HCT116 (cell line): Measurements from ENCODE around the gene RPL34. TPM values are rescaled to one million over a fixed set of nuclear protein-coding genes. Genes with fewer than 3 reads are reported as not detected.

Experiments
- ATAC-seq: fragments of 200-7000 bp; cut with Tn5 transposase; 2 replicates; pipeline ENCODE4 v1.9.1; 2020; ENCODE audit warnings: mild to moderate bottlenecking, moderate library complexity
- BruUV-seq: library from RNA; stranded (reverse); fragments of 400-500 nt; replicated peaks from 2 replicates; lab custom pipeline; 2021; lab: Mats Ljungman, UMichigan
- CTCF ChIA-PET: fragments of 300-600 bp; sonication (Branson Sonifier 250); formaldehyde crosslinking; loops from one replicate; lab custom pipeline; 2021; ENCODE audit warnings: antibody characterized with exemption; lab: Charles Lee
- POLR2A ChIA-PET: fragments of 300-600, 350-600 bp; sonication (Branson Sonifier 250); formaldehyde crosslinking; loops from one replicate; lab custom pipeline; 2021; ENCODE audit warnings: antibody characterized with exemption; lab: Charles Lee
- RAD21 ChIA-PET, 2 experiments: fragments of 300-600 bp; sonication (Branson Sonifier 250); formaldehyde crosslinking; loops; one replicate each; lab custom pipeline; 2023; ENCODE audit warnings: low total read pairs in 2 of 2; ENCODE audit not compliant: uncharacterized antibody in 2 of 2, unreplicated experiment in 2 of 2, low non-redundant PET in 1 of 2; lab: Charles Lee
- DNase-seq: peaks from one replicate; pipeline ENCODE4 v3.0.0-alpha.2; 2010; ENCODE audit warnings: low read depth, low spot score
- H2AFZ ChIP-seq: fragments of 200-600 bp; shearing (Covaris generic), sonication (generic); 2 replicates; pipeline ENCODE4 v1.6.1; 2017; ENCODE audit warnings: low read depth, mixed run types, mixed read lengths, antibody characterized with exemption, low read length; ENCODE audit not compliant: poor library complexity, severe bottlenecking
- H3K27ac ChIP-seq: 2 replicates; pipeline ENCODE4 v1.5.1; 2012; ENCODE audit warnings: low read depth, low read length
- H3K27me3 ChIP-seq: fragments of 200-600 bp; sonication (generic); 2 replicates; pipeline ENCODE4 v1.6.1; 2016; ENCODE audit warnings: mixed run types, low read length, mixed read lengths; ENCODE audit not compliant: insufficient read depth
- H3K36me3 ChIP-seq, 2 experiments: fragments of 200-500 bp in 1 of 2; fragments of 200-600 bp in 1 of 2; sonication (Bioruptor generic) in 1 of 2; sonication (generic) in 1 of 2; 2 replicates each; pipeline versions ENCODE4 v1.5.1 to v1.6.1; 2014 to 2016; ENCODE audit warnings: low read length in 2 of 2, inconsistent platforms in 1 of 2, mixed read lengths in 1 of 2, mixed run types in 1 of 2; ENCODE audit not compliant: insufficient read depth in 2 of 2, control insufficient read depth in 1 of 2
- H3K4me1 ChIP-seq, 2 experiments: fragments of 200-600 bp in 1 of 2; sonication (generic) in 1 of 2; 2 replicates each; pipeline versions ENCODE4 v1.5.1 to v1.6.1; 2012 to 2017; ENCODE audit warnings: low read length in 2 of 2, inconsistent platforms in 1 of 2, mild to moderate bottlenecking in 1 of 2, mixed read lengths in 1 of 2, mixed run types in 1 of 2, moderate library complexity in 1 of 2; ENCODE audit not compliant: insufficient read depth in 2 of 2, control insufficient read depth in 1 of 2
- H3K4me2 ChIP-seq: fragments of 200-600 bp; sonication (generic); 2 replicates; pipeline ENCODE4 v1.6.1; 2017; ENCODE audit warnings: mixed run types, low read length, mixed read lengths
- H3K4me3 ChIP-seq, 2 experiments: fragments of 200-600 bp in 1 of 2; sonication (generic) in 1 of 2; replicated peaks in 1 of 2; 2 replicates each; pipeline ENCODE4 v1.5.1; 2011 to 2016; ENCODE audit warnings: low read length in 2 of 2, control low read depth in 1 of 2, low read depth in 1 of 2, mild to moderate bottlenecking in 1 of 2, mixed read lengths in 1 of 2, mixed run types in 1 of 2
- H3K79me2 ChIP-seq: fragments of 200-600 bp; sonication (generic); 2 replicates; pipeline ENCODE4 v1.6.1; 2017; ENCODE audit warnings: mild to moderate bottlenecking, mixed run types, low read length, moderate library complexity, mixed read lengths; ENCODE audit not compliant: insufficient read depth
- H3K9ac ChIP-seq: fragments of 200-600 bp; sonication (generic); 2 replicates; pipeline ENCODE4 v1.6.1; 2016; ENCODE audit warnings: low read length, mixed read lengths
- H3K9me2 ChIP-seq: fragments of 200-600 bp; sonication (generic), shearing (Covaris generic); 2 replicates; pipeline ENCODE4 v1.6.1; 2017; ENCODE audit warnings: mixed run types, mild to moderate bottlenecking, moderate library complexity; ENCODE audit not compliant: insufficient read depth
- H3K9me3 ChIP-seq, 2 experiments: fragments of 200-500 bp in 1 of 2; fragments of 200-600 bp in 1 of 2; sonication (Bioruptor generic) in 1 of 2; sonication (generic) in 1 of 2; 2 replicates each; pipeline ENCODE4 v1.6.1; 2014 to 2017; ENCODE audit warnings: low read length in 2 of 2, mixed read lengths in 2 of 2, inconsistent platforms in 1 of 2, low read depth in 1 of 2, mild to moderate bottlenecking in 1 of 2, mixed run types in 1 of 2, moderate library complexity in 1 of 2; ENCODE audit not compliant: control insufficient read depth in 1 of 2, insufficient read depth in 1 of 2
- H4K20me1 ChIP-seq: fragments of 200-600 bp; sonication (generic), shearing (Covaris generic); 2 replicates; pipeline ENCODE4 v1.6.1; 2017; ENCODE audit warnings: mixed run types, mild to moderate bottlenecking, moderate library complexity; ENCODE audit not compliant: insufficient read depth
- CBX3 ChIP-seq: IDR thresholded peaks from 2 replicates; pipeline ENCODE4 v1.6.1; 2012; ENCODE audit warnings: low read depth
- JUND ChIP-seq: IDR thresholded peaks from 2 replicates; pipeline ENCODE4 v1.6.1; 2012
- SIN3A ChIP-seq: IDR thresholded peaks from 2 replicates; pipeline ENCODE4 v1.6.1; 2012; ENCODE audit warnings: low read depth
- YY1 ChIP-seq: IDR thresholded peaks from 2 replicates; pipeline ENCODE4 v1.6.1; 2011; ENCODE audit warnings: low read length, low read depth, moderate library complexity, mild to moderate bottlenecking; ENCODE audit not compliant: insufficient replicate concordance; ENCODE audit errors: extremely low read depth
- ZFX ChIP-seq: fragments of 450-650 bp; IDR thresholded peaks from 2 replicates; pipeline ENCODE4 v1.6.1; 2017
- ZNF274 ChIP-seq: fragments of 200-500 bp; sonication (Bioruptor generic); IDR thresholded peaks from 2 replicates; pipeline ENCODE4 v1.6.1; 2014; ENCODE audit warnings: mild to moderate bottlenecking, low read depth, low read length, inconsistent platforms
- intact Hi-C: fragments of 100-400 bp; cut with micrococcal nuclease; formaldehyde crosslinking; loops from 2 replicates; pipeline ENCODE4 v1.10.0; 2022
- total RNA-seq: library from RNA; stranded (reverse); gene quantifications from one replicate; pipeline ENCODE4 v1.2.1, GENCODE V29; 2021; ENCODE audit not compliant: unreplicated experiment
- TF ChIP-seq, protein P1 (sequence below): IDR thresholded peaks from 2 replicates; pipeline ENCODE4 v1.6.1; 2012

The RPL34 gene
- total RNA-seq, 1 experiment from 2014 or later, result 1,359 TPM

DNA sequence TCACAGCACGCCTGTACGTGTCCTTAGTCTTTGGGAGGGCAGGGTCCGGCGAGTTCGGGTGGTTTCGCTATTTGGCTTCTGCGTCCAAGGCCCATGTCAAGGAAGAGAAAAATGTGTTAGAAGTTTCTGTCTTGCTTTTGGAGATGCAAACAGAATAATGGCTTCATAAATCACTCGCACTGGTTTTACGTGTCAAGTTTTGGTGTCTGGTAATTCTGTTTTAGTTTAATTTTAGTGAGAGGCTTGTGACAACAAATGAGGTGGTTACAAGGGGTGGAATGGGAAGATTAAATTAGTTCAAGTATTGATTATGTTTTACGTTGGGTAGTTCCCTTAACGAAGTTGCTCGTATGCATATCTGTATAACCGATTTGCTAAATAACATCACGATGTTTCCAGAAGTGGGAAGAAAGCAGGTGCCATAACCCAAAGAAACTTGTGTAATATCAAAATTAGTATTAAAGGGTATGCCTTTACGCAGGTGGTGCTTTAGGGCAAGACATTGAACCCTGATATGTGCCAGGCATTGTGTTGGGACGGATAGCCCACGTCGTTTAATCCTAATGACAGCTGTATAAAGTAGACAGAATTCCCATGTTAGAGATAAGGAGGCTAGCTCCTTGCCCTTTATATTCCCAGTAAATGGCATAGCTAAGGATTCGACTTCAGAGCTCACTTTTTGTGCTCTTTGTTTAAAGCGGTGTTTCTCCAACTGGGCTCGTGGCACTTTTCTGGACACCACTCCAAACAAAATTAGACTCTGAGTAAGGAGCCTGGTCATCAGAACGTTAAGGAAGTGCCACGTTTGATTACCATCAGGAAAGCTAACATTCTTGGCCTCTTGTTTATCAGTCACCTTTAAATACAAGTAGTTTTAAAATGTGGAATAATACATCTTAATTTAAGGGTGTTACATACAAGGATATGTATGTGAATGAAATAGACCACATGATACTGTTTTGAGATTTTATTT lies 843 bp downstream of the RPL34 start:
- Histone ChIP-seq H3K27me3 (no peaks in the 10 kb centered on the region), H3K9me3 (no peaks in the 10 kb centered on the region), H3K36me3 (peaks cover 38 to 50% of the 10 kb centered on the region in 2 experiments), H3K4me2 (peak overlapping the region; percentile 83), H3K9ac (peak overlapping the region; percentile 97), H3K79me2 (peaks cover 58% of the 10 kb centered on the region), H3K4me1 (peaks cover 0 to 21% of the 10 kb centered on the region in 2 experiments; a peak in 3 of 4 replicates), H3K27ac (peak overlapping the region; percentile 71), H3K4me3 (peak overlapping the region; percentile 62 to 90), H4K20me1 (peaks cover 18% of the 10 kb centered on the region; the same call in 1 of the 2 replicates), H3K9me2 (no peaks in the 10 kb centered on the region), H2AFZ (no peak overlapping the region)
- ChIA-PET RAD21 (no interaction called here), POLR2A (interaction anchor here (1.4 to 1.5 kb wide), 2 partner anchors 9 to 22 kb away, joined by 4 to 7 read pairs; no protein-coding TSS in a partner anchor), CTCF (no interaction called here)
- ATAC-seq (no peak), DNase-seq (no peak)
- intact Hi-C loops, result loop anchor here (1.0 kb wide), 1 partner anchor 29 kb away; the partner anchor contains the start of gene OSTC
- no peak for TF ChIP-seq ZNF274
- TF ChIP-seq SIN3A, result 0 out of 2 replicates have a peak, but pooled peaks have one; percentile 3
- BruUV-seq, result TSS peak; percentile 61

DNA sequence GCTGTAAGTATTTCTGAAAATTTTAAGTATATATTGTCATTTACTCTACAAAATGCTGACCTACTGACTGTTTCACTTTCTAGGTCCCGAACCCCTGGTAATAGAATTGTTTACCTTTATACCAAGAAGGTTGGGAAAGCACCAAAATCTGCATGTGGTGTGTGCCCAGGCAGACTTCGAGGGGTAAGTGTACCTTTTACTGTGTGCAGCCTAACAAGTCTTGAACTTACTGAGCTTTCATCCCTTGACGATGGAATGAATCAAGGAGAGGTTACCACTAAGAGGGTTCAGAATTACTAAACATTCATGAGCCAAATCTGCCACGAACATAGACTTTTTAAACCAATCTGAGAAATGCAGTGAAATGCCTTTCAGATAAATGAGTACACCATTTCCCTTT lies 1.6 kb downstream of the RPL34 start:
- Histone ChIP-seq H3K36me3 (peaks cover 38 to 55% of the 10 kb centered on the region in 2 experiments), H3K9ac (peak overlapping the region; percentile 97), H3K9me3 (no peaks in the 10 kb centered on the region), H3K27ac (no peak overlapping the region; the same call in 1 of the 2 replicates), H3K79me2 (peaks cover 58% of the 10 kb centered on the region), H3K4me2 (peak overlapping the region; percentile 83), H3K27me3 (no peaks in the 10 kb centered on the region), H4K20me1 (peaks cover 21% of the 10 kb centered on the region; the same call in 1 of the 2 replicates), H3K4me1 (peaks cover 0 to 21% of the 10 kb centered on the region in 2 experiments; a peak in 3 of 4 replicates), H3K4me3 (peak overlapping the region; percentile 62 to 90), H3K9me2 (no peaks in the 10 kb centered on the region), H2AFZ (no peak overlapping the region)
- CTCF ChIA-PET, result no interaction called here
- TF ChIP-seq YY1 (no peak), ZFX (no peak), CBX3 (no peak), JUND (no peak)
- TF ChIP-seq, protein P1, sequence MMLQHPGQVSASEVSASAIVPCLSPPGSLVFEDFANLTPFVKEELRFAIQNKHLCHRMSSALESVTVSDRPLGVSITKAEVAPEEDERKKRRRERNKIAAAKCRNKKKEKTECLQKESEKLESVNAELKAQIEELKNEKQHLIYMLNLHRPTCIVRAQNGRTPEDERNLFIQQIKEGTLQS, result no peak
- POLR2A ChIA-PET, result no interaction called here
- DNase-seq (no peak), ATAC-seq (no peak)
- RAD21 ChIA-PET, result no interaction called here
- no TSS peak for BruUV-seq
- intact Hi-C loops, result no loop called here
